Activated CD4-positive, alpha-beta T cell treated with anti-CD3 and anti-CD28 coated beads, Interleukin-10, Interleukin-2, amounts not matched to agents 100 ng/mL and 50 ng/mL, durations not matched to agents 16 hours and 8 hours (primary cell): Measurements from ENCODE around the gene MARF1.
"Not testable (repeated sequence)": the region's sequence is repeated elsewhere in the genome, so short reads cannot be mapped to it uniquely, and the experiment has no call there.

Source experiments
- DNase-seq: peaks from one replicate; pipeline ENCODE4 v3.0.0-alpha.2; 2020

MARF1 gene

DNA sequence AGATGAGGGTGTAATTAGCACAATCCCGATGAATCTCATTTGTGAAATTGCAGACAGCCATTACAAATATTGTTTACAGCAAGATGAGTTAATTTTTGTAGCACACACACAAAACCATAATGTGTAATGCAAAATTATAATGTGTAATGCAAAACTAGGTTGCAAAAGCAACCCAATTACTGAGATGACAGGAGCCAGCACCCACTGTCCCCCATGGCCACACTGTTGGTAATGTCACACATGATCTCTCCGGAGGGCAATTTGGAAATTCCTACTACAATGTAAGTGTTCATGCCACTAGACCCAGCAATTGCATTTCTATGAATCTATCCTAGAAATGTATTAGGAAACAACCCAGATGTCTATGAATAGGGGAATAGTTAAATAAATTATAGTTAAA, 76.9 kb downstream of the MARF1 start:
- no peak for DNase-seq

DNA sequence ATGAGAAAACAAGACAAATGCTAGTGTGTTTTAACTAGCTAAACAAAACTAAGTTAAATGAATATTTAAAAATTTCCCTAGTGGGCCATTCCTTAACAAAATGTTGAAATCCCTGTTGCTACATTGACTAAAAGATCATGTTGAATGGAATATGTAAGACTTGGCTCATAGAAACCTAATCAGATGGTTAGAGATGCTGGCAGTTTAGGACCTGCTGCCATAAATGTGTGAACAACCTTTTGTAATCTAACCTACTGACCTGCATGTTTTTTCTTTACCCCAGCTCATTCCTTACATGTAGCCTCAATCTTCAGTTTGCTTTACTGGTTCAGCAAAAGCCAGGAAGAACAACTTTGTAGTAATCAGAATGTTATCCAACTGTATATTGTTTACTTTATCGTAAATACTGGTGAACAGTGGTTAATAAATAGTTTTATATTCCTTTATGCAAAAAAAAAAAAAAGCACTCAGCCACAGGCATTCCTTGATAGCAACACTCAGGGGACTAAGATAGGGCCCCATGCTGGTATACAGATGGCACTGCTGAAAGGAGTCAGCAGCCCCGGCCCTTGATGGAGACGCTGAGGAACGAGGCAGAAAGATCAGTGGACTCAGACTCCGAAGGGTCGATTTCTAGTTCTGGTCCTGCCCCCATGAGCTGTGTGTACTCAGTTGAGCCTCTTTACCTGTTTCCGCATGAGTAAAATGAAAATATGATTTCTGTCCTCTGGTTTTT, 78.2 kb downstream of the MARF1 start:
- no peak for DNase-seq

DNA sequence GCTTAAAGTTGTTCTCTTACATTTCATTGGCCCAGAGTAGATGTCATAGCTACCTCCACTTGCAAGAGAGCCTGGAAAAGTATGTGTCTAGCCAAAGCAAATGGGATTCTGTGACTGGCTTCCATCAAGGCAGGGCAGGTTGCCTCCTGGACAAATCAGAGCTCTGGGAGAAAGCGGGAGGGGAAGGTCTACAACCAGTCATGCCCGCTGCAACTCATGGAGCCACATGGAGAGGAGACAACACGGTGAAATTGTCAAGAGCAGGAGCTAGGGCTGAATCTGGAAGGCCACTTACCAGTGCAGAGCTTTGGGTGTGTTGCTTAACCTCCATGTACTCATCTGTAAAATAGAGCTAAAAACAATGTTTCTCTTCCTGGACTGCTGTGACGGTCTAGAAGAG, 83.8 kb downstream of the MARF1 start:
- DNase-seq = no peak

DNA sequence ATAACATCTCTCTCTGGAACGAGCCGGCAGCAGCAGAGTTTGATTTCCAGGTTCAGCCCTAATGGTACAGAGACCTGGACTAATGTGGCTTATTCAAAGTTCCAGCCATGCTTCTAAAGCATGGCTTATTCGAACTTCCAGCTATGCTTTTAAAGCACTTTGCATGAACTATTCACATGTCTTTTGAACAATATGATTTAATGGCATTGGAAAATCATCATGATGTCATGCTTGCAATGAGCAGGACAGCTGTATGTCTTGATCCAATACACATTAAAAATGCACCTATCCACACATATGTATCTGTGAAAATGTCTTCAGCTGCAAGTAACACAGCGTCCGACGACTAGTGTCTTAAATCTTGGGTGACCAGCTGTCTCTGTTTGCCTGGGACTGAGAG, 85.7 kb downstream of the MARF1 start:
- no peak for DNase-seq

DNA sequence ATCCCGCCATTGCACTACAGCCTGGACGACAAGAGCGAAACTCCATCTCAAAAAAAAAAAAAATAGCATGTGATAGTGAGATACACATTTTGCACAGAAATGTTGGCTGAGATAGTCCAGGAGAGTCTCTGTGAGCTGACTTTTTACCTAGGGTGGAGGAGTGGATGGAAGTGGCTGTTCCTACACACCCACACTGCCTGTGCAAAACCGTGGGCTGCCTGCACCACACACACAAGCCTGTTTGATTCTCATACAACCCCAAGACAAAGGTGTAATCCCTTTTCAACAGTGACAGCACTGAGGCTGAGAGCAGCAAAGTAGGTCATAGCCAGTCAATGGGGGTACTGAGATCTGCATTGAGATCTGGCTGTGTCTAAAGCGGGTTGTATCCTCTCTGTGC, 86.8 kb downstream of the MARF1 start:
- DNase-seq = no peak

DNA sequence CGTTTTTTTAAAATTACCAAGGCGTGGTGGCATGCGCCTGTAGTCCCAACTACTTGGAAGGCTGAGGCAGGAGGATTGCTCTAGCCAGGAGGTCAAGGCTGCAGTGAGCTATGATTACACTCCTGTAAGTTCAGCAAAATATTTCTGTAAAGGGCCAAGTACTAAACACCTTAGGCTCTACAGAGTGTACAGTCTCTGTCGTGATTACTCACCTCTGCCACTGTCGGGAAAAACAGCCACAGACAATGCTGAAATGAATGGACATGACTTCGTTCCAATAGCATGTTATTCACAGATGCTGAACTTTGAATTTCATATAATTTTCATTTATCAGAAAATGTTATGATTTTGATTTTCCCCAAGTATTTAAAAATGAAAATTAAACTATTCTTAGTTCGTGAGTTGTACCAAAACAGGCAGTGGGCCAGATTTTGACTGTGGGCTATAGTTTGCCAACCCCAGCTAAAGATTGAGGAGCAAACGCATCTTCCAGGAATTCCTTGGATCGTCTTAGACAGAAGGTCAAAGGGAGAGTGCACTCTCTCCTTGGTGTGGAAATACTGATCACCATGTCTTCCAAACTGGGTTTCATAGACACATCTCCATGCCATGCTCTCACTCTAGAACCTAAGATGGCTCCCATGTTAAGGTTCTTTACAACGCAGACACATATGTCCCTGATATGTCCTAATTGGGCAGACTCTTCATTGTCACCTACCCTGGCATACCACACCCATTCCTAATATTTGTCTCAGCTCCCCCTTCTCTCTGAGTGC, 89.5 kb downstream of the MARF1 start:
- DNase-seq = peak; percentile 47

DNA sequence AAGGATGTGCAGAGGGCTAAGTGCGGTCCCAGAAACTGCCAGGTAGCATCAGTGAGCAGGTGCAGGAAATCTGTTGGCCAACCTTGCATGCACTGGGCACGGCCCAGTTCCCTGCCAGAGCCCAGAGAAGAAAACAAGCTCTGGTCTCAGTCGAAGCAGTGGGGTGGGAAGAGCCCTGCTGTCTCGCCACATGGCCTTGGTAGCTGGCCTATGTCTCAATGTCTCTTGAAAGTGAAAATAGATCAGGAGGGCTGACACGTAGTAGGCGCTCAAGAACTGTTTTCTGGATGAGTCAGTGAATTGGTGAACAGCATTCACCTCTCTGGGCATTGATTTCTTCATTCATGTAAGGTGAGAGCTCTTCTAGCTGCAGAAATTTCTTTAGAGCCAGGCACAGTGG, 90.4 kb downstream of the MARF1 start:
- peak; percentile 45 for DNase-seq

DNA sequence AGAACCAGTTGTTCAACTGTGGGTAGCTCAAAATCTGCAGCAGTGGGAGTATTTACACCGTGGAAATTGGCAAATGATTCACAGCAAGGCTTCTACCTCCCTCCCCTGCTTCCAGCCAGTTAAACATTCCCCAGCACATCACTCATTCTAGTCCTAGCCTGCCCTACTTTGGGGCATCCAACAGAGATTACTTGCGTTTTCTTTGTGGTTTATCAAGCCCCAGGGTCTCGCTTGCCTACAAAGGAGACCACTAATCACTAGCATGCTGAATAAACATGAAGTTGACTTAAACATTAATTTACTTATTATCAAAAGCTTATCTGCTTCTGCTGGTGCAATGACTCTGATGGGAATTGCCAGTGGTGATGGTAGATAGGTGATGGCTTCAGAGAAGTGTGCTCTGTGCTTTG, 94.5 kb downstream of the MARF1 start:
- DNase-seq = no peak

DNA sequence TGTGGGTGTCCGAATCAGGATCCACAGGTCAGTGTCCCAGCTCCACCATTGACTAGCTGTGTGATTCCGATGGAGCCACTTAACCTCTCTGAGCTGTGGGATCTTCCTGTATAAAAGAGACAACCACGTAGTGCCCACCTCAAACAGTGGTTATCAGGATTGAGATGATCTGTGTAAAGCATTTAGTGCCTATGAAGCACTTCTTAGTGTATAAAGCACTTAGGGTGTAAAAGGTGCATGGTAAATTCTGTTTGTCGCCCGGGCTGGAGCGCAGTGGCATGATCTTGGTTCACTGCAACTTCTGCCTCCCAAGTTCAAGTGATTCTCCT, 95.2 kb downstream of the MARF1 start:
- DNase-seq = no peak

DNA sequence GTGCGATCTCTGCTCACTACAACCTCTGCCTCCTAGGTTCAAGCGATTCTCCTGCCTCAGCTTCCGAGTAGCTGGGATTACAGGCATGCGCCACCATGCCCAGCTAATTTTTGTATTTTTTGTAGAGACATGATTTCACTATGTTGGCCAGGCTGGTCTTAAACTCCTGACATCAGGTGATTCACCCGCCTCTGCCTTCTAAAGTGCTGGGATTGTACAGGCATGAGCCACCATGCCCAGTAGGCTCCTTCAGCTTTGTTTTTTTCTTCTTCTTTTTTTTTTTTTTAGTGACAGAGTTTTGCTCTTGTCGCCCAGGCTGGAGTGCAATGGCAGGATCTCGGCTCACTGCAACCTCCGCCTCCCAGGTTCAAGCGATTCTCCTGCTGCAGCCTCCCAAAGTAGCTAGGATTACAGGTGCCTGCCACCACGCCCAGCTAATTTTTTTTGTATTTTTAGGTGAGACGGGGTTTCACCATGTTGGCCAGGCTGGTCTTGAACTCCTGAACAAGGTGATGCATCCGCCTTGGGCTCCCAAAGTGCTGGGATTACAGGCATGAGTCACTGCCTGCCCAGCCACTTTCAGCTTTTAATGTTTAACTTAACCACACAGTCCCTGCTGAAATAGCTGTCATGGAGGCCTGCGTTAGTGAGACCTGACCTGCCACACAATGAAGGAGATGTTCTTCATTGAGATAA, 95.7 kb downstream of the MARF1 start:
- DNase-seq = not testable (repeated sequence)

DNA sequence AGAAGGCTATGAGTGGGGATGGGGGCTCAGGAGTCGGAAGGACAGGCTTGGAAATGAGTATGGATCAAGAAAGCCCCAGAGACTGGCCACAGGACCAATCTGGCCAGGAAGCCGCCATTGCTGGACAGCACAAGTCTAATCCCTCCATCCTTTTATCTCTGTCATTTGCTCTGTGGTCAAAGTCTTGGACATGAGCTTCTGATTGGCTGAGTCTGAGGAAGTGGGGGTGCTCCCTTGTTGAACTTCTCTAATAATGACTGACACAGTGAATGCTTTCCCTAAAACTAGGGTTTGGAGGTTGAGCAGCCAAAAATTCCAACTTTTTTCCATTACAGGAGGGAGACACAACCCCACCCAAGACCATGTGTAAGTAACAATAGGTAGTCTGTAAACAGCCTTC, 97.4 kb downstream of the MARF1 start:
- DNase-seq = no peak

DNA sequence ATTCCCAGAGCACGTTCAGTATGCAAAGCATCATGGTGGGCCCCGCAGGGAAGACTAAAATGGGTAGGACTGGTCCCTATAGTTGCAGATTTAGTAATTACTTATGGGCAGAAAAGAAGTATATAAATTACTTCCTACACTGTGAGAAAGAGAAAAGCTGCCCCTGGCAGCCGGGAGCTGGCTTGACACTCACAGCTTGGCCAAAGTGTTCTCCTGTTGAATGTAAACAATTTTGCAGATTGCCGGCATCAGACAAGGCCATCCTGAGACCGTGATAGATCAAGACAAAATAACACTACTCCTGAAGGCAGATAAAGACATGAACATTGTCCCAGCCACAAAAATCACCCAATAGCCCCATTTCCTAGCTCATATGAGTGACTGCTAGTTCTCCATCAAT, 98.5 kb downstream of the MARF1 start:
- DNase-seq = no peak
